T-cell (primary cell): ENCODE results near the gene ZBTB39. TPM values are rescaled to one million over a fixed set of nuclear protein-coding genes. Genes with fewer than 3 reads are reported as not detected.

Experiments
- ATAC-seq, 4 experiments: fragments of 200-7000 bp in 3 of 4; fragments of 150-1000 bp in 1 of 4; cut with Tn5 transposase; replicated peaks in 1 of 4; 1 replicate in 3 of 4; 2 replicates in 1 of 4; pipeline ENCODE4 v1.10.0; 2021; ENCODE audit warnings: moderate library complexity in 3 of 4, mild to moderate bottlenecking in 2 of 4, moderate number of reproducible peaks in 1 of 4
- CTCF ChIA-PET, 2 donors: fragments of 300-600 bp; sonication (Branson Sonifier 250); formaldehyde crosslinking; loops; one replicate each; lab custom pipeline; 2022; ENCODE audit warnings: antibody characterized with exemption in 2 of 2; lab: Charles Lee
- POLR2A ChIA-PET, 2 donors: fragments of 300-600 bp; sonication (Branson Sonifier 250); formaldehyde crosslinking; loops; one replicate each; lab custom pipeline; 2022; ENCODE audit warnings: antibody characterized with exemption in 2 of 2; lab: Charles Lee
- DNase-seq, 35 experiments: peaks; one replicate each; pipeline versions ENCODE4 v3.0.0 to v3.0.0-alpha.2; 2013 to 2023
- H3K27ac ChIP-seq: one replicate; pipeline ENCODE4 v1.5.1; 2013; ENCODE audit warnings: low read length
- H3K27me3 ChIP-seq, 2 experiments: replicated peaks in 1 of 2; 1 replicate in 1 of 2; 2 replicates in 1 of 2; pipeline versions ENCODE4 v1.6.1 to v1.7.0; 2013; ENCODE audit warnings: low read length in 1 of 2, mixed read lengths in 1 of 2; ENCODE audit not compliant: control insufficient read depth in 2 of 2, insufficient read depth in 2 of 2; ENCODE audit errors: extremely low read depth in 1 of 2
- H3K36me3 ChIP-seq, 2 donors: 1 replicate in 1 of 2; 2 replicates in 1 of 2; pipeline versions ENCODE4 v1.6.1 to v1.7.0; 2013; ENCODE audit warnings: low read length in 1 of 2; ENCODE audit not compliant: control insufficient read depth in 2 of 2, insufficient read depth in 1 of 2; ENCODE audit errors: extremely low read depth in 1 of 2
- H3K4me1 ChIP-seq, 2 experiments: 1 replicate in 1 of 2; 2 replicates in 1 of 2; pipeline versions ENCODE4 v1.6.1 to v1.7.0; 2013; ENCODE audit warnings: low read length in 2 of 2, mixed read lengths in 1 of 2; ENCODE audit not compliant: insufficient read depth in 2 of 2, control insufficient read depth in 1 of 2; ENCODE audit errors: extremely low read depth in 1 of 2
- H3K4me3 ChIP-seq, 2 donors: 1 replicate in 1 of 2; 2 replicates in 1 of 2; pipeline versions ENCODE4 v1.5.1 to v1.7.0; 2013; ENCODE audit warnings: mild to moderate bottlenecking in 2 of 2, low read length in 1 of 2, moderate library complexity in 1 of 2; ENCODE audit not compliant: control insufficient read depth in 1 of 2; ENCODE audit errors: extremely low read depth in 1 of 2
- H3K9me3 ChIP-seq: 2 replicates; pipeline ENCODE4 v1.7.0; 2013
- H3K27ac Mint-ChIP-seq, 2 donors: one replicate each; pipeline ENCODE4 v1.8.0; 2020 to 2021; ENCODE audit warnings: mild to moderate bottlenecking in 2 of 2, mixed read lengths in 2 of 2
- H3K27me3 Mint-ChIP-seq, 2 donors: one replicate each; pipeline ENCODE4 v1.8.0; 2021 to 2022; ENCODE audit warnings: mixed read lengths in 2 of 2
- H3K36me3 Mint-ChIP-seq: one replicate; pipeline ENCODE4 v1.8.0; 2021; ENCODE audit warnings: mixed read lengths
- H3K4me1 Mint-ChIP-seq, 3 donors: one replicate each; pipeline ENCODE4 v1.8.0; 2020 to 2022; ENCODE audit warnings: mixed read lengths in 3 of 3, mild to moderate bottlenecking in 1 of 3
- H3K4me3 Mint-ChIP-seq, 3 donors: one replicate each; pipeline ENCODE4 v1.8.0; 2020 to 2022; ENCODE audit warnings: mild to moderate bottlenecking in 3 of 3, mixed read lengths in 3 of 3, moderate library complexity in 3 of 3
- H3K9me3 Mint-ChIP-seq, 3 donors: one replicate each; pipeline ENCODE4 v1.8.0; 2020 to 2022; ENCODE audit warnings: mixed read lengths in 3 of 3
- WGBS: methylation state at CpG from one replicate; pipeline ENCODE4 v1.1.5; 2013; ENCODE audit warnings: missing lambda C conversion rate; ENCODE audit not compliant: insufficient coverage; 5-methylcytosine and 5-hydroxymethylcytosine counted together
- total RNA-seq, 35 experiments: library from RNA in 6 of 35; stranded (reverse) in 6 of 35; fragments of 120-200 nt in 1 of 35; gene quantifications; one replicate each; pipeline versions ENCODE4 v1.2.1 to v1.2.4 and lab custom pipeline; 2013 to 2026

ZBTB39 gene
- total RNA-seq, 5 donors from 2014 or later (not counting 1 experiment from before 2014, with no cell fraction given) = 7.9 to 11.2 (median 11.0) TPM

DNA sequence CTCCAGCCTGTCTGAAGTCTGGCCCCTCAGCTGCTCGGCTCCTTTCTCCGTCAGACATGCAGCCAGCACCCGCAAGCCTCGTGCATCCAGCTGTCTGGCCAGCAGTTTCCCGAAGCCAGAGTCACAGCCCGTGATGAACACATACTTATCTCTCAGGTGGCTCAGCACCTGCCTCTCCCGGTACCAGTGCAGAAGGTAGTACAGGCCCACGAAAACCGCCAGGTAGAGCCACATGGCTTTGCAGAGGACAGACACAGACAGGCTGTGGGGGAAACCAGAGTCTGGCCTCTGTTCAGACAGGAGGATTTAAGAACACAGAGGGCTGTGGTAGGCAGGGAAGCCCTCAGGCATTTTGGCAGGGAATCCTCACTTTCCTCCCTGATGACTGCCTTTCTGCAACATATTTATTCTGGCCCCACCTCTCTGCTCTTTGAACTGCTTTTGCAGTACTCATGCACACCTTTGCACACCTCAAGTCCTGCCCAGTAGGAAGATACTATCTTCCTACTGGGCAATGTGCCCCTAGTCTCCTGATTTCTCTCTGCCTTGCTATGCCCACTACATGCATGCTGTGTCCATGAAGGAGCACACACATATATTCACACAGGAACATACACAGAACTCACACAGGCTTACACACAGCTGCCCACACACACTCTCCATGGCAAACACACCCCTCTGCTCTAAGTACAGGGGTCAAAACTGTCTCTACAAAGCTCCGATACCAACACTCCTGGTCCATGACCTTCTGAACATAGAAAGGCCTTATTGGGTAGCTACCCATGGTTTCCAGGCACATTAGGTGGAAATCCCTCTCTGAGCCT is 48.9 kb downstream of the ZBTB39 start, which contains the start of gene RDH16:
RDH16 (minus strand) TSS at position 380 of the 824 bp plus-strand sequence; CDS start at position 234, 146 bp downstream.
- H3K4me3 Mint-ChIP-seq = no peak within 1 kb of the TSS
- 95% methylated on average over 9 of the region's 10 CpGs for WGBS
- POLR2A ChIA-PET = no interaction called here

GRCh38 chr12:56955631-56956256 is 50.6 kb downstream of the ZBTB39 start:
- Mint-ChIP-seq H3K9me3 (peaks cover 0 to 4% (median 0%) of the 10 kb centered on the region in 3 donors), H3K4me1 (no peaks in the 10 kb centered on the region), H3K27me3 (peaks cover 3 to 7% of the 10 kb centered on the region in 2 donors), H3K27ac (no peak overlapping the region), H3K4me3 (no peak overlapping the region), H3K36me3 (peaks cover 30% of the 10 kb centered on the region)
- Histone ChIP-seq H3K27ac (no peak overlapping the region), H3K9me3 (no peaks in the 10 kb centered on the region), H3K36me3 (no peaks in the 10 kb centered on the region), H3K4me3 (no peak overlapping the region), H3K27me3 (peaks cover 0 to 23% of the 10 kb centered on the region in 2 experiments), H3K4me1 (no peaks in the 10 kb centered on the region)
- ChIA-PET CTCF (no interaction called here), POLR2A (no interaction called here)
- 67% methylated on average over 1 of the region's 2 CpGs for WGBS
- no peak for ATAC-seq
- DNase-seq = no peak

More for the DNA sequence above, 48.9 kb downstream of the ZBTB39 start, which contains the start of gene RDH16:
- peaks cover 0 to 4% (median 0%) of the 10 kb centered on the region in 3 donors for H3K9me3 Mint-ChIP-seq
- DNase-seq = no peak
- H3K27me3 Mint-ChIP-seq = peaks cover 5 to 11% of the 10 kb centered on the region in 2 donors
- no peaks in the 10 kb centered on the region for H3K4me1 Mint-ChIP-seq
- Histone ChIP-seq H3K36me3 (no peaks in the 10 kb centered on the region), H3K27me3 (peaks cover 0 to 16% of the 10 kb centered on the region in 2 experiments), H3K4me1 (no peaks in the 10 kb centered on the region), H3K4me3 (no peak within 1 kb of the TSS), H3K27ac (no peak within 1 kb of the TSS), H3K9me3 (no peaks in the 10 kb centered on the region)
- H3K27ac Mint-ChIP-seq = no peak within 1 kb of the TSS
- H3K36me3 Mint-ChIP-seq = peaks cover 18% of the 10 kb centered on the region
- CTCF ChIA-PET = no interaction called here
- no peak for ATAC-seq

DNA sequence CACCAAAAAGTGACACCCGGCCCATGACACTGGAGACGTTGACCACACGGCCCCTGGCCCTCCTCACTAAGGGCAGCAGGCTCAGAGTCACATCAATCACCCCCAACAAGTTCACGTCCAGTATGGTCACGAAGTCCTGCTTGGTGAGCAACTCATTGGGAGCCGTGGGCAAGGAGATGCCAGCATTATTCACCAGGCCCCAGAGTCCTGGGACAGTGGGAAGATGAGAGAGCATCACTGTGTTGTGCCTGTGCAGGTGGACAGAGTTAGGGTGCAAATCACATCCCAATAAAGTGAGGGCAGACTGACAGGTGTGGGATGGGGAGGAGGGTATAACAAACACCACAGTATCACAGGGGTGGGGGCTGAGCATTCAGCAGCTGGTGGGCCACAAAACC is 51.4 kb downstream of the ZBTB39 start:
- WGBS = 63% methylated on average over 5 of the region's 6 CpGs
- peaks cover 3 to 7% of the 10 kb centered on the region in 2 donors for H3K27me3 Mint-ChIP-seq
- H3K27me3 ChIP-seq = peaks cover 0 to 23% of the 10 kb centered on the region in 2 experiments

GRCh38 chr12:56954057-56954957 is 52.0 kb downstream of the ZBTB39 start:
- DNase-seq = no peak
- Mint-ChIP-seq H3K27me3 (peaks cover 3 to 4% of the 10 kb centered on the region in 2 donors), H3K4me1 (no peaks in the 10 kb centered on the region), H3K36me3 (peaks cover 32% of the 10 kb centered on the region), H3K4me3 (no peak overlapping the region), H3K9me3 (peaks cover 0 to 4% (median 0%) of the 10 kb centered on the region in 3 donors), H3K27ac (no peak overlapping the region)
- Histone ChIP-seq H3K36me3 (no peaks in the 10 kb centered on the region), H3K4me3 (no peak overlapping the region), H3K27ac (no peak overlapping the region), H3K27me3 (peaks cover 0 to 23% of the 10 kb centered on the region in 2 experiments), H3K9me3 (no peaks in the 10 kb centered on the region), H3K4me1 (no peaks in the 10 kb centered on the region)
- CTCF ChIA-PET = no interaction called here
- 76% methylated on average over 3 of the region's 6 CpGs for WGBS
- ATAC-seq = no peak
- POLR2A ChIA-PET = no interaction called here

More for the DNA sequence above, 51.4 kb downstream of the ZBTB39 start:
- ChIA-PET CTCF (no interaction called here), POLR2A (no interaction called here)
- Mint-ChIP-seq H3K4me3 (no peak overlapping the region), H3K9me3 (peaks cover 0 to 4% (median 0%) of the 10 kb centered on the region in 3 donors), H3K27ac (no peak overlapping the region), H3K4me1 (no peaks in the 10 kb centered on the region), H3K36me3 (peaks cover 32% of the 10 kb centered on the region)
- ATAC-seq (no peak), DNase-seq (no peak)
- H3K4me1 ChIP-seq = no peaks in the 10 kb centered on the region
- H3K27ac ChIP-seq = no peak overlapping the region
- H3K4me3 ChIP-seq = no peak overlapping the region
- H3K36me3 ChIP-seq = no peaks in the 10 kb centered on the region
- H3K9me3 ChIP-seq = no peaks in the 10 kb centered on the region

DNA sequence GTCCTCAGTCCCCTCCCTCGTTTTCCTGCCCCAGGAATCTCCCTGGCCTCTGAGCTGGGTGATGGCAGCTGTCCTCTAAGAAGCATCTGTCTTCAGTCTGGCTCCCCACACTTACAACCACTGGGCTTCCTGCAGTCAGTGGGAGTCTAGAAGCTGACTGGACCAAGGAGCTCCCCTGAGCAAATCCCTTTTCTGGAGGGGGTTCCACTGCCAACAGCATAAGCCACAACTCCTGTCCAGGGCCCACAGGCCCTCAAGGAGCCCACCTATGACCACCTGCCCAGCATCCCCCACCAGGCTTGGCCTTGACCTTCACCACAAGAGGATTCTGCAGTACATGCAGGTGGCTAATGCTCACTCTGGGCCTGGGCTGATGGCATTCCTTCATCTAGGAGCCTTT is 53.0 kb downstream of the ZBTB39 start:
- Histone ChIP-seq H3K27me3 (peaks cover 0 to 23% of the 10 kb centered on the region in 2 experiments), H3K9me3 (no peaks in the 10 kb centered on the region), H3K36me3 (no peaks in the 10 kb centered on the region), H3K4me1 (no peaks in the 10 kb centered on the region), H3K4me3 (no peak overlapping the region), H3K27ac (no peak overlapping the region)
- CTCF ChIA-PET = no interaction called here
- H3K27ac Mint-ChIP-seq = no peak overlapping the region
- WGBS = 0% methylated on average over 1 of the region's 1 CpG
- ATAC-seq (no peak), DNase-seq (no peak)
- H3K4me1 Mint-ChIP-seq = no peaks in the 10 kb centered on the region
- no peak overlapping the region for H3K4me3 Mint-ChIP-seq
- POLR2A ChIA-PET = no interaction called here
- peaks cover 0 to 4% (median 0%) of the 10 kb centered on the region in 3 donors for H3K9me3 Mint-ChIP-seq
- H3K27me3 Mint-ChIP-seq = peaks cover 3% of the 10 kb centered on the region in 2 donors
- H3K36me3 Mint-ChIP-seq = peaks cover 32% of the 10 kb centered on the region
